ENCODE results near the gene SYS1.

DNA sequence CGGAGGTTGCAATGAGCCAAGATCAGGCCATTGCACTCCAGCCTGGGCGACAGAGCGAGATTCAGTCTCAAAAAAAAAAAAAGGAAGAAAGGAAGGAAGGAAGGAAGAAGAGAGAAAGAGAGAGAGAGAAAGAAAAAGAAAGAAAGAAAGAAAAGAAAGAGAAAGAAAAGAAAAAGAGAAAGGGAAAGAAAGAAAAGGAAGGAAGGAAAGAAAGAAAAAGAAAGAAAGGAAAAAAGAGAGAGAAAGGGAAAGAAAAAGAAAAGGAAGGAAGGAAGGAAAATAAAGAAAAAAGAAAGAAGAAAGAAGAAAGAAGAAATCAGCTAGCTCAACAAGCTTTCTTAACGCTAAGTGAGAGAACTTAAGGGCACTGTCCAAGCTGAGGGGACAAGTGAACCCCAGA lies 47.3 kb upstream of the SYS1 start:
- no peak for TF ChIP-seq EZH2 (IDR thresholded peaks at IDR 0.05; ENCODE audit: borderline replicate concordance, low read length)
- TF ChIP-seq, protein P1, sequence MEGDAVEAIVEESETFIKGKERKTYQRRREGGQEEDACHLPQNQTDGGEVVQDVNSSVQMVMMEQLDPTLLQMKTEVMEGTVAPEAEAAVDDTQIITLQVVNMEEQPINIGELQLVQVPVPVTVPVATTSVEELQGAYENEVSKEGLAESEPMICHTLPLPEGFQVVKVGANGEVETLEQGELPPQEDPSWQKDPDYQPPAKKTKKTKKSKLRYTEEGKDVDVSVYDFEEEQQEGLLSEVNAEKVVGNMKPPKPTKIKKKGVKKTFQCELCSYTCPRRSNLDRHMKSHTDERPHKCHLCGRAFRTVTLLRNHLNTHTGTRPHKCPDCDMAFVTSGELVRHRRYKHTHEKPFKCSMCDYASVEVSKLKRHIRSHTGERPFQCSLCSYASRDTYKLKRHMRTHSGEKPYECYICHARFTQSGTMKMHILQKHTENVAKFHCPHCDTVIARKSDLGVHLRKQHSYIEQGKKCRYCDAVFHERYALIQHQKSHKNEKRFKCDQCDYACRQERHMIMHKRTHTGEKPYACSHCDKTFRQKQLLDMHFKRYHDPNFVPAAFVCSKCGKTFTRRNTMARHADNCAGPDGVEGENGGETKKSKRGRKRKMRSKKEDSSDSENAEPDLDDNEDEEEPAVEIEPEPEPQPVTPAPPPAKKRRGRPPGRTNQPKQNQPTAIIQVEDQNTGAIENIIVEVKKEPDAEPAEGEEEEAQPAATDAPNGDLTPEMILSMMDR (IDR thresholded peaks at IDR 0.05; ENCODE audit: low read length): no peak

Data from OCI-LY1 (cell line).